ENCODE measurements around the gene RMC1.

GRCh38 chr18:23506393-23506792 lies 3.1 kb downstream of the RMC1 start:
- TF ChIP-seq CTCF (conservative IDR thresholded peaks at IDR 0.05; ENCODE audit: low read length) (no peak), EZH2phosphoT487 (IDR thresholded peaks at IDR 0.05; ENCODE audit: borderline replicate concordance, low read depth, low read length) (no peak)
